ENCODE results near the gene ABCB9. TPM values are rescaled to one million over a fixed set of nuclear protein-coding genes. Genes with fewer than 3 reads are reported as not detected.

The ABCB9 gene
- total RNA-seq, 6 donors from 2014 or later, result 2.1 to 9.9 (median 4.3) TPM

GRCh38 chr12:122934722-122935121 lies 31.5 kb downstream of the ABCB9 start:
- no peak overlapping the region for H3K27ac ChIP-seq
- WGBS, 2 donors, result 73 to 77% methylated on average over 3 of the region's 3 CpGs
- no peaks in the 10 kb centered on the region for H3K27me3 ChIP-seq
- no peaks in the 10 kb centered on the region for H3K36me3 ChIP-seq
- H3K4me1 ChIP-seq, result no peaks in the 10 kb centered on the region
- H3K4me3 ChIP-seq, result no peak overlapping the region
- no peaks in the 10 kb centered on the region for H3K9me3 ChIP-seq
- DNase-seq (no peak), ATAC-seq (ENCODE audit: low FRiP score in 2 of 2) (no peak)
- TF ChIP-seq POLR2A (IDR thresholded peaks at IDR 0.05) (no peak), EP300 (IDR thresholded peaks at IDR 0.05) (no peak), POLR2AphosphoS5 (IDR thresholded peaks at IDR 0.05) (no peak)

- Histone ChIP-seq H3K9me3 (no peaks in the 10 kb centered on the region), H3K36me3 (no peaks in the 10 kb centered on the region), H3K4me3 (no peak overlapping the region), H3K4me1 (no peaks in the 10 kb centered on the region), H3K27me3 (no peaks in the 10 kb centered on the region), H3K27ac (no peak overlapping the region)
- WGBS, 2 donors, result 94 to 99% methylated on average over 8 of the region's 8 CpGs
- DNase-seq (no peak), ATAC-seq (ENCODE audit: low FRiP score in 2 of 2) (no peak)
- no peak for TF ChIP-seq POLR2AphosphoS5 (IDR thresholded peaks at IDR 0.05)
- TF ChIP-seq POLR2A (IDR thresholded peaks at IDR 0.05), result no peak
- TF ChIP-seq CTCF (IDR thresholded peaks at IDR 0.05), result no peak
- no peak for TF ChIP-seq EP300 (IDR thresholded peaks at IDR 0.05)
Measured at GRCh38 chr12:122932207-122932606, 34.1 kb downstream of the ABCB9 start.

GRCh38 chr12:122929812-122930211 lies 36.5 kb downstream of the ABCB9 start:
- 91 to 95% methylated on average over 8 to 15 of the region's 23 CpGs for WGBS, 2 donors
- Histone ChIP-seq H3K27ac (no peak overlapping the region), H3K36me3 (no peaks in the 10 kb centered on the region), H3K4me3 (no peak overlapping the region), H3K27me3 (no peaks in the 10 kb centered on the region), H3K4me1 (no peaks in the 10 kb centered on the region), H3K9me3 (no peaks in the 10 kb centered on the region)
- ATAC-seq (ENCODE audit: low FRiP score in 2 of 2), result no peak
- TF ChIP-seq POLR2A (IDR thresholded peaks at IDR 0.05), result no peak
- TF ChIP-seq POLR2AphosphoS5 (IDR thresholded peaks at IDR 0.05), result no peak
- no peak for TF ChIP-seq EP300 (IDR thresholded peaks at IDR 0.05)
- TF ChIP-seq CTCF (IDR thresholded peaks at IDR 0.05), result no peak
- peak in 1 of 2 donors; percentile 74 for DNase-seq

- Histone ChIP-seq H3K4me1 (no peaks in the 10 kb centered on the region), H3K9me3 (no peaks in the 10 kb centered on the region), H3K27ac (no peak overlapping the region), H3K27me3 (no peaks in the 10 kb centered on the region), H3K4me3 (no peak overlapping the region), H3K36me3 (no peaks in the 10 kb centered on the region)
- DNase-seq, result no peak
- WGBS, 2 donors, result 70 to 92% methylated on average over 2 to 14 of the region's 14 CpGs
- TF ChIP-seq POLR2AphosphoS5 (IDR thresholded peaks at IDR 0.05), result no peak
- ATAC-seq (ENCODE audit: low FRiP score in 2 of 2), result no peak
Measured at GRCh38 chr12:122929148-122929538, 37.1 kb downstream of the ABCB9 start.

- Histone ChIP-seq H3K36me3 (no peaks in the 10 kb centered on the region), H3K9me3 (no peaks in the 10 kb centered on the region), H3K4me1 (no peaks in the 10 kb centered on the region), H3K27ac (no peak overlapping the region), H3K27me3 (no peaks in the 10 kb centered on the region), H3K4me3 (no peak overlapping the region)
- ATAC-seq (ENCODE audit: low FRiP score in 2 of 2) (no peak), DNase-seq (no peak)
- 85 to 86% methylated on average over 12 of the region's 12 CpGs for WGBS, 2 donors
- no peak for TF ChIP-seq EP300 (IDR thresholded peaks at IDR 0.05)
- no peak for TF ChIP-seq POLR2A (IDR thresholded peaks at IDR 0.05)
- TF ChIP-seq CTCF (IDR thresholded peaks at IDR 0.05), result no peak
- no peak for TF ChIP-seq POLR2AphosphoS5 (IDR thresholded peaks at IDR 0.05)
Measured at GRCh38 chr12:122928404-122929147, 37.7 kb downstream of the ABCB9 start.

Data from upper lobe of left lung (tissue), 6 donors.